Measurements from ENCODE around the gene SNX6. TPM values are rescaled to one million over a fixed set of nuclear protein-coding genes. Genes with fewer than 3 reads are reported as not detected.

Gene SNX6
- total RNA-seq, 3 donors from 2014 or later (not counting 1 experiment from before 2014, with no cell fraction given) = 62.6 to 77.7 (median 67.1) TPM

DNA sequence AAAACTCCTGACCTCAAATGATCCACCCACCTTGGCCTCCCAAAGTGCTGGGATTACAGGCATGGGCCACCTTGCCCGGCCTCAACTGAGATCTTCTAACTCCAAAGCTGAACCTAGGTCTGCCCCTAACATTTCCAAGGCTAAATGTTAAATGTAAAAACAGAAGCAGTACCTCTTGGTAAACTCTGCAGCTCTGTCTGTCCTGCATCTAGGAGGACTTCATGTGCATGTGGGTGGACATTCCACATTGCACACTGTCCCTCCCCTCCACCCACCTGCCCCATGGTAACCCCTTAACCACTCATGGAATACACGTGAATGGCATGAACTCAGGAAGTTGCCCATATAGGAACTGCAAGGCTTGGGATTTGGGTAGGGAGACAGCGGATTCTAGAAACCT lies 33.1 kb downstream of the SNX6 start:
- peak overlapping the region in 1 of 2 donors; percentile 16 for H3K27ac Mint-ChIP-seq
- no peaks in the 10 kb centered on the region for H3K27me3 Mint-ChIP-seq (ENCODE audit: low read depth in 2 of 2)
- 83% methylated on average over 3 of the region's 3 CpGs for WGBS (ENCODE audit: insufficient coverage)
- DNase-seq = no peak
- H3K9me3 Mint-ChIP-seq = no peaks in the 10 kb centered on the region
- no peaks in the 10 kb centered on the region for H3K4me1 ChIP-seq (ENCODE audit: control insufficient read depth, insufficient read depth, low read length)
- H3K4me1 Mint-ChIP-seq = no peaks in the 10 kb centered on the region
- no peaks in the 10 kb centered on the region for H3K27me3 ChIP-seq (ENCODE audit: control insufficient read depth, insufficient read depth, low read length)
- intact Hi-C loops (cut with micrococcal nuclease) = no loop called here
- no peak overlapping the region for H3K4me3 ChIP-seq (ENCODE audit: low read length)
- H3K9me3 ChIP-seq (ENCODE audit: control insufficient read depth, insufficient read depth, low read length) = no peaks in the 10 kb centered on the region
- ATAC-seq = no peak
- H3K36me3 ChIP-seq (ENCODE audit: control insufficient read depth, insufficient read depth, low read length) = peaks cover 79% of the 10 kb centered on the region
- no peak overlapping the region for H3K4me3 Mint-ChIP-seq
- peaks cover 22% of the 10 kb centered on the region for H3K36me3 Mint-ChIP-seq
- TF ChIP-seq, protein P1, sequence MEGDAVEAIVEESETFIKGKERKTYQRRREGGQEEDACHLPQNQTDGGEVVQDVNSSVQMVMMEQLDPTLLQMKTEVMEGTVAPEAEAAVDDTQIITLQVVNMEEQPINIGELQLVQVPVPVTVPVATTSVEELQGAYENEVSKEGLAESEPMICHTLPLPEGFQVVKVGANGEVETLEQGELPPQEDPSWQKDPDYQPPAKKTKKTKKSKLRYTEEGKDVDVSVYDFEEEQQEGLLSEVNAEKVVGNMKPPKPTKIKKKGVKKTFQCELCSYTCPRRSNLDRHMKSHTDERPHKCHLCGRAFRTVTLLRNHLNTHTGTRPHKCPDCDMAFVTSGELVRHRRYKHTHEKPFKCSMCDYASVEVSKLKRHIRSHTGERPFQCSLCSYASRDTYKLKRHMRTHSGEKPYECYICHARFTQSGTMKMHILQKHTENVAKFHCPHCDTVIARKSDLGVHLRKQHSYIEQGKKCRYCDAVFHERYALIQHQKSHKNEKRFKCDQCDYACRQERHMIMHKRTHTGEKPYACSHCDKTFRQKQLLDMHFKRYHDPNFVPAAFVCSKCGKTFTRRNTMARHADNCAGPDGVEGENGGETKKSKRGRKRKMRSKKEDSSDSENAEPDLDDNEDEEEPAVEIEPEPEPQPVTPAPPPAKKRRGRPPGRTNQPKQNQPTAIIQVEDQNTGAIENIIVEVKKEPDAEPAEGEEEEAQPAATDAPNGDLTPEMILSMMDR (IDR thresholded peaks at IDR 0.05) = no peak
- H3K27ac ChIP-seq (ENCODE audit: low read length) = no peak overlapping the region

DNA sequence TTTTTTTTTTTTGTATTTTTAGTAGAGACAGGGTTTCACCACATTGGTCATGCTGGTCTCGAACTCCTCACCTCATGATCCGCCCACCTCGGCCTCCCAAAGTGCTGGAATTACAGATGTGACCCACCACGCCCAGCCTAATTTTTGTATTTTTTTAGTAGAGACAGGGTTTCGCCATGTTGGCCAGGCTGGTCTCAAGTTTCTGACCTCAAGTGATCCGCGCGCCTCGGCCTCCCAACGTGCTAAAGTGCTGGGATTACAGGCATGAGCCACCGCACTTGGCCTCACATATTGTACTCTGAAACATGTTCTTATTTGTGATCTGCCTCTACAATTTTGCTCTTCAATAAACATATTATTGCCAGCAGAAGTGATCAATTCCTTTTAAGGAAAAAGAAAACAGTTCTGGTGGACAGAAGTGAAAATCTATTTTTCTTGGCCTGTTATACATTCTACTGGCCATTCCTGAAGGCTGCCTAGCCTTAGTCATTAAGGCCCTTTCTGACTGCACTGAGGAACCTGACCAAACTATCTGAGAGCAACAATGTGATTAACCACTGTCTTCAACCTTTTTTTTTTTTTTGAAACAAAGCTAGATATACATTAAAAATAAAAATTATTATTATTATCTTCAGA lies 36.1 kb downstream of the SNX6 start:
- Histone ChIP-seq H3K4me3 (ENCODE audit: low read length) (no peak overlapping the region), H3K9me3 (ENCODE audit: control insufficient read depth, insufficient read depth, low read length) (no peaks in the 10 kb centered on the region), H3K4me1 (ENCODE audit: control insufficient read depth, insufficient read depth, low read length) (no peaks in the 10 kb centered on the region), H3K27ac (ENCODE audit: low read length) (no peak overlapping the region), H3K27me3 (ENCODE audit: control insufficient read depth, insufficient read depth, low read length) (no peaks in the 10 kb centered on the region), H3K36me3 (ENCODE audit: control insufficient read depth, insufficient read depth, low read length) (peaks cover 75% of the 10 kb centered on the region)
- H3K27ac Mint-ChIP-seq = no peak overlapping the region
- TF ChIP-seq, protein P1 (IDR thresholded peaks at IDR 0.05) = no peak
- intact Hi-C loops (cut with micrococcal nuclease) = no loop called here
- H3K36me3 Mint-ChIP-seq = peaks cover 8% of the 10 kb centered on the region
- H3K9me3 Mint-ChIP-seq = no peaks in the 10 kb centered on the region
- H3K4me1 Mint-ChIP-seq = no peaks in the 10 kb centered on the region
- H3K27me3 Mint-ChIP-seq (ENCODE audit: low read depth in 2 of 2) = no peaks in the 10 kb centered on the region
- H3K4me3 Mint-ChIP-seq = no peak overlapping the region
- no peak for ATAC-seq
- no peak for DNase-seq
- 98% methylated on average over 11 of the region's 11 CpGs for WGBS (ENCODE audit: insufficient coverage)

DNA sequence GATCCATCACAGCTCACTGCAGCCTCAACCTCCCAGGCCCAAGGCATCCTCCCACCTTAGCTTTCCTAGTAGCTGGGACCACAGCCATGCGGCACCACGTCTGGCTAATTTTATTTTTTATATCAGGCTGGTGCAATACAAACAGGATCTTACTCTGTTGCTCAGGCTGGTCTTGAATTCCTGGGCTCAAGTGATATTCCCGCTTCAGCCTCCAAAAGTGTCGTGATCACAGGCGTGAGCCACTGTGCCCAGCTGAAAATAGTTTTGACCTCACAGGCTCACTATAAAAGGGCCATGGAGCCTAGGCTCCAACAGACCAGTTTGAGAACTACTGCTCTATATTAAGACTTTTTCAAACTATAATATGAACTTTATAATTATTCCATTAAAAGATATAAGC lies 37.3 kb downstream of the SNX6 start:
- Histone ChIP-seq H3K27ac (ENCODE audit: low read length) (no peak overlapping the region), H3K4me3 (ENCODE audit: low read length) (no peak overlapping the region), H3K36me3 (ENCODE audit: control insufficient read depth, insufficient read depth, low read length) (peaks cover 71% of the 10 kb centered on the region), H3K4me1 (ENCODE audit: control insufficient read depth, insufficient read depth, low read length) (no peaks in the 10 kb centered on the region), H3K9me3 (ENCODE audit: control insufficient read depth, insufficient read depth, low read length) (no peaks in the 10 kb centered on the region), H3K27me3 (ENCODE audit: control insufficient read depth, insufficient read depth, low read length) (no peaks in the 10 kb centered on the region)
- WGBS (ENCODE audit: insufficient coverage) = 96% methylated on average over 5 of the region's 5 CpGs
- TF ChIP-seq, protein P1 (IDR thresholded peaks at IDR 0.05) = no peak
- no peak for DNase-seq
- H3K9me3 Mint-ChIP-seq = no peaks in the 10 kb centered on the region
- no peaks in the 10 kb centered on the region for H3K4me1 Mint-ChIP-seq
- no peak overlapping the region for H3K27ac Mint-ChIP-seq
- ATAC-seq = no peak
- no peaks in the 10 kb centered on the region for H3K27me3 Mint-ChIP-seq (ENCODE audit: low read depth in 2 of 2)
- intact Hi-C loops (cut with micrococcal nuclease) = no loop called here
- H3K36me3 Mint-ChIP-seq = peaks cover 5% of the 10 kb centered on the region
- H3K4me3 Mint-ChIP-seq = no peak overlapping the region

DNA sequence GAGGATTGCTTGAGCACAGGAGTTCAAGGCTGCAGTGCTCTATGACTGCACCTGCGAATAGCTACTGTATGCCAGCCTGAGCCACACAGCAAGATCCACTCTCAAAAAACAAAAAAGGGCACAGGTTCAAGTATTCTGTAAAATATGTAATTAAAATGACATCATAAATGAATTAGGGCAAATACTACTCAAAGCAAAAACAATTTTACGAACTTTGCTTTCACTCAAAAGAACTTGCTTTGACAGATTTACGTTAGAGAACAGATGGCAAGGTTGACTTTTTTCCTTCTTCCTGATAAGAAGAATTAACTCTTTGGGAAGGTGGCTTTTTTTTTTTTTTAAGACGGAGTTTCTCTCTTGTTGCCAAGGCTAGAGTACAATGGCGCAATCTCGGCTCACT lies 46.4 kb downstream of the SNX6 start:
- H3K36me3 ChIP-seq (ENCODE audit: control insufficient read depth, insufficient read depth, low read length) = peaks cover 51% of the 10 kb centered on the region
- H3K27me3 ChIP-seq (ENCODE audit: control insufficient read depth, insufficient read depth, low read length) = no peaks in the 10 kb centered on the region
- intact Hi-C loops (cut with micrococcal nuclease) = no loop called here
- 100% methylated on average over 5 of the region's 6 CpGs for WGBS (ENCODE audit: insufficient coverage)
- no peak for ATAC-seq
- no peak overlapping the region for H3K4me3 ChIP-seq (ENCODE audit: low read length)
- H3K9me3 Mint-ChIP-seq = no peaks in the 10 kb centered on the region
- H3K36me3 Mint-ChIP-seq = no peaks in the 10 kb centered on the region
- H3K27ac Mint-ChIP-seq = no peak overlapping the region
- H3K4me1 ChIP-seq (ENCODE audit: control insufficient read depth, insufficient read depth, low read length) = no peaks in the 10 kb centered on the region
- H3K4me3 Mint-ChIP-seq = no peak overlapping the region
- H3K4me1 Mint-ChIP-seq = no peaks in the 10 kb centered on the region
- no peaks in the 10 kb centered on the region for H3K9me3 ChIP-seq (ENCODE audit: control insufficient read depth, insufficient read depth, low read length)
- DNase-seq = no peak
- H3K27ac ChIP-seq (ENCODE audit: low read length) = no peak overlapping the region
- H3K27me3 Mint-ChIP-seq (ENCODE audit: low read depth in 2 of 2) = no peaks in the 10 kb centered on the region
- TF ChIP-seq, protein P1 (IDR thresholded peaks at IDR 0.05) = no peak

Measured in natural killer cell (primary cell).